PC-3 (cell line): Measurements from ENCODE around the gene EFNB3.

Source experiments
- EZH2 ChIP-seq: fragments of 300-600 bp; sonication (generic); IDR thresholded peaks from one replicate; pipeline ENCODE4 v1.6.1; 2017; ENCODE audit warnings: antibody characterized with exemption, mild to moderate bottlenecking, low read length; ENCODE audit not compliant: unreplicated experiment
- TF ChIP-seq, protein P1 (sequence below): fragments of 300-600 bp; sonication (generic); conservative IDR thresholded peaks from 2 replicates; pipeline ENCODE4 v1.5.1; 2017; ENCODE audit warnings: antibody characterized with exemption, low read depth, mild to moderate bottlenecking, low read length

DNA sequence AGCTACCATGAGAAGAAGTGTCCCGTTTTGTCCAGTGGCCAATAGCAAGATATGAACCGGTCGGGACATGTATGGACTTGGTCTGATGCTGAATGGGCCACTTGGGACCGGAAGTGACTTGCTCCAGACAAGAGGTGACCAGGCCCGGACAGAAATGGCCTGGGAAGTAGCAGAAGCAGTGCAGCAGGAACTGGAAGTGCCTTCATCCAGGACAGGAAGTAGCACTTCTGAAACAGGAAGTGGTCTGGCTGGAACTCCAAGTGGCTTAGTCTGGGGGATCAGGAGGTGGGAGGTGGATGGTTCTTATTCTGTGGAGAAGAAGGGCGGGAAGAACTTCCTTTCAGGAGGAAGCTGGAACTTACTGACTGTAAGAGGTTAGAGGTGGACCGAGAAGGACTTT is 5.3 kb downstream of the EFNB3 start:
- TF ChIP-seq, protein P1, sequence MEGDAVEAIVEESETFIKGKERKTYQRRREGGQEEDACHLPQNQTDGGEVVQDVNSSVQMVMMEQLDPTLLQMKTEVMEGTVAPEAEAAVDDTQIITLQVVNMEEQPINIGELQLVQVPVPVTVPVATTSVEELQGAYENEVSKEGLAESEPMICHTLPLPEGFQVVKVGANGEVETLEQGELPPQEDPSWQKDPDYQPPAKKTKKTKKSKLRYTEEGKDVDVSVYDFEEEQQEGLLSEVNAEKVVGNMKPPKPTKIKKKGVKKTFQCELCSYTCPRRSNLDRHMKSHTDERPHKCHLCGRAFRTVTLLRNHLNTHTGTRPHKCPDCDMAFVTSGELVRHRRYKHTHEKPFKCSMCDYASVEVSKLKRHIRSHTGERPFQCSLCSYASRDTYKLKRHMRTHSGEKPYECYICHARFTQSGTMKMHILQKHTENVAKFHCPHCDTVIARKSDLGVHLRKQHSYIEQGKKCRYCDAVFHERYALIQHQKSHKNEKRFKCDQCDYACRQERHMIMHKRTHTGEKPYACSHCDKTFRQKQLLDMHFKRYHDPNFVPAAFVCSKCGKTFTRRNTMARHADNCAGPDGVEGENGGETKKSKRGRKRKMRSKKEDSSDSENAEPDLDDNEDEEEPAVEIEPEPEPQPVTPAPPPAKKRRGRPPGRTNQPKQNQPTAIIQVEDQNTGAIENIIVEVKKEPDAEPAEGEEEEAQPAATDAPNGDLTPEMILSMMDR = no peak
- TF ChIP-seq EZH2 = no peak
